H1 (cell line): ENCODE data around the gene BCL3. TPM values are rescaled to one million over a fixed set of nuclear protein-coding genes. Genes with fewer than 3 reads are reported as not detected.

ENCODE experiments used
- CREB1 ChIP-seq: IDR thresholded peaks from 2 replicates; pipeline ENCODE4 v1.6.1; 2012; ENCODE audit warnings: inconsistent platforms
- EGR1 ChIP-seq: IDR thresholded peaks from 2 replicates; pipeline ENCODE4 v1.6.1; 2011; ENCODE audit warnings: low read depth, low read length, borderline replicate concordance
- EP300 ChIP-seq, 2 experiments: IDR thresholded peaks; 1 replicate in 1 of 2; 2 replicates in 1 of 2; pipeline ENCODE4 v1.6.1; 2011 to 2012; ENCODE audit warnings: low read depth in 2 of 2, low read length in 2 of 2, mild to moderate bottlenecking in 2 of 2, borderline replicate concordance in 1 of 2, inconsistent platforms in 1 of 2, moderate library complexity in 1 of 2
- KDM4A ChIP-seq: IDR thresholded peaks from one replicate; pipeline ENCODE4 v1.7.1; 2012; ENCODE audit warnings: low read depth, mild to moderate bottlenecking, moderate library complexity, low read length, inconsistent platforms; ENCODE audit not compliant: severe bottlenecking
- POLR2A ChIP-seq, 2 experiments: IDR thresholded peaks; 1 replicate in 1 of 2; 2 replicates in 1 of 2; pipeline ENCODE4 v1.6.1; 2011; ENCODE audit warnings: low read depth in 2 of 2, low read length in 2 of 2, mild to moderate bottlenecking in 2 of 2; ENCODE audit errors: control extremely low read depth in 1 of 2
- RAD21 ChIP-seq, 2 experiments: IDR thresholded peaks in 1 of 2; conservative IDR thresholded peaks in 1 of 2; 2 replicates each; pipeline ENCODE4 v1.6.1; 2011; ENCODE audit warnings: low read depth in 2 of 2, low read length in 2 of 2, improper control_type of control experiment in 1 of 2, inconsistent platforms in 1 of 2, mild to moderate bottlenecking in 1 of 2, moderate library complexity in 1 of 2
- SP4 ChIP-seq: IDR thresholded peaks from 2 replicates; pipeline ENCODE4 v1.6.1; 2012; ENCODE audit warnings: low read length, inconsistent platforms
- SUZ12 ChIP-seq: fragments of 200-600 bp; sonication (generic); IDR thresholded peaks from 2 replicates; pipeline ENCODE4 v1.6.1; 2012; ENCODE audit warnings: mild to moderate bottlenecking, inconsistent platforms, low read length, moderate library complexity, mixed read lengths
- YY1 ChIP-seq: IDR thresholded peaks from 2 replicates; pipeline ENCODE4 v1.6.1; 2011; ENCODE audit warnings: low read depth, mild to moderate bottlenecking, low read length
- polyA plus RNA-seq, 7 experiments: library from polyadenylated mRNA; depleted of rRNA in 3 of 7; stranded (reverse) in 5 of 7; unstranded in 2 of 7; fragments of >200 nt in 5 of 7; fragments of 200-250 nt in 2 of 7; gene quantifications; 1 replicate in 5 of 7; 2 replicates in 1 of 7; 4 replicates in 1 of 7; pipeline versions ENCODE4 v1.2.1 to v1.2.3, GENCODE V29; 2011 to 2013; ENCODE audit warnings: missing spikeins in 2 of 7, mixed read lengths in 2 of 7
- total RNA-seq: library from RNA; stranded (reverse); fragmentation: NEBNext Ultra II Directional; extraction: Animal tissue kit (Norgen Biotek cat#: 25700); gene quantifications from 2 replicates; pipeline ENCODE4 v1.2.1, GENCODE V29; 2021
- TF ChIP-seq, protein P1 (sequence below): fragments of 300-600 bp; sonication (generic); IDR thresholded peaks from 2 replicates; pipeline ENCODE4 v1.7.1; 2012; ENCODE audit warnings: low read length, moderate library complexity, mild to moderate bottlenecking, inconsistent platforms; ENCODE audit not compliant: insufficient replicate concordance

Gene BCL3
- total and polyA plus RNA-seq, 2 of the 8 experiments (the other 6 are each of a cell fraction or from before 2014, with no cell fraction given): 0.88 to 2.4 TPM

DNA sequence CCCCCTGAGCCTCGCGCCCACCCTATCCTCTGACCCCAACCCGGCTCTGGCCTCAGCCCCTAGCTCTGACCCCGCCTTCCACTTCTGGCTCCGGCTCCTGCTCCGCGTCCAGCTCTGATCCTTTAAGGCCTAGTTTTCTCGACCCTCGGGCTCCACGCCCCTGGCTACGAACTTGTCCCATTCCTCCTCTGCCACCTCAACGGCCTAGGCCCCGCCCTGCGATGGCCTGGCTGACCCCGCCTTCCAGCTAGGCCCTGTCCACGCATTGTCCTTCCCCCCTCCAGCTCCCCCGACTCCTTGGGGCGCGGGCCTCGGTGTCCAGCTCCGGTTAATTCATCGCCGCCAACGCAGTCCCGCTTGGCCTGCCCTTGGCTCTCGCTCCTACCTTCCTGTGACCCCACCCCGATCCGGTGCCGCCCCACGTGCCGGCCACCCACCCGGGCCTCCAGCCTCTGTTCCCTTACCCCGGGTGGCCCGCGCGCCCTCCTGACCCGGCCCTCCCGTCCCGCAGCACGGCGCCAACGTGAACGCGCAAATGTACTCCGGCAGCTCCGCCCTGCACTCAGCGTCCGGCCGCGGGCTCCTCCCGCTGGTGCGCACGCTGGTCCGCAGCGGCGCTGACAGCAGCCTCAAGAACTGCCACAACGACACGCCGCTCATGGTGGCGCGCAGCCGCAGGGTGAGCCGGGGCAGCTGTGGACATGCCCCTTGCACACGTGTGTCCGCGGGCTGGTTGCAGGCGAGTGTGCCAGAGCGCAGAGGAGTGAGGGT lies 9.4 kb downstream of the BCL3 start (continued):
- TF ChIP-seq, protein P1, sequence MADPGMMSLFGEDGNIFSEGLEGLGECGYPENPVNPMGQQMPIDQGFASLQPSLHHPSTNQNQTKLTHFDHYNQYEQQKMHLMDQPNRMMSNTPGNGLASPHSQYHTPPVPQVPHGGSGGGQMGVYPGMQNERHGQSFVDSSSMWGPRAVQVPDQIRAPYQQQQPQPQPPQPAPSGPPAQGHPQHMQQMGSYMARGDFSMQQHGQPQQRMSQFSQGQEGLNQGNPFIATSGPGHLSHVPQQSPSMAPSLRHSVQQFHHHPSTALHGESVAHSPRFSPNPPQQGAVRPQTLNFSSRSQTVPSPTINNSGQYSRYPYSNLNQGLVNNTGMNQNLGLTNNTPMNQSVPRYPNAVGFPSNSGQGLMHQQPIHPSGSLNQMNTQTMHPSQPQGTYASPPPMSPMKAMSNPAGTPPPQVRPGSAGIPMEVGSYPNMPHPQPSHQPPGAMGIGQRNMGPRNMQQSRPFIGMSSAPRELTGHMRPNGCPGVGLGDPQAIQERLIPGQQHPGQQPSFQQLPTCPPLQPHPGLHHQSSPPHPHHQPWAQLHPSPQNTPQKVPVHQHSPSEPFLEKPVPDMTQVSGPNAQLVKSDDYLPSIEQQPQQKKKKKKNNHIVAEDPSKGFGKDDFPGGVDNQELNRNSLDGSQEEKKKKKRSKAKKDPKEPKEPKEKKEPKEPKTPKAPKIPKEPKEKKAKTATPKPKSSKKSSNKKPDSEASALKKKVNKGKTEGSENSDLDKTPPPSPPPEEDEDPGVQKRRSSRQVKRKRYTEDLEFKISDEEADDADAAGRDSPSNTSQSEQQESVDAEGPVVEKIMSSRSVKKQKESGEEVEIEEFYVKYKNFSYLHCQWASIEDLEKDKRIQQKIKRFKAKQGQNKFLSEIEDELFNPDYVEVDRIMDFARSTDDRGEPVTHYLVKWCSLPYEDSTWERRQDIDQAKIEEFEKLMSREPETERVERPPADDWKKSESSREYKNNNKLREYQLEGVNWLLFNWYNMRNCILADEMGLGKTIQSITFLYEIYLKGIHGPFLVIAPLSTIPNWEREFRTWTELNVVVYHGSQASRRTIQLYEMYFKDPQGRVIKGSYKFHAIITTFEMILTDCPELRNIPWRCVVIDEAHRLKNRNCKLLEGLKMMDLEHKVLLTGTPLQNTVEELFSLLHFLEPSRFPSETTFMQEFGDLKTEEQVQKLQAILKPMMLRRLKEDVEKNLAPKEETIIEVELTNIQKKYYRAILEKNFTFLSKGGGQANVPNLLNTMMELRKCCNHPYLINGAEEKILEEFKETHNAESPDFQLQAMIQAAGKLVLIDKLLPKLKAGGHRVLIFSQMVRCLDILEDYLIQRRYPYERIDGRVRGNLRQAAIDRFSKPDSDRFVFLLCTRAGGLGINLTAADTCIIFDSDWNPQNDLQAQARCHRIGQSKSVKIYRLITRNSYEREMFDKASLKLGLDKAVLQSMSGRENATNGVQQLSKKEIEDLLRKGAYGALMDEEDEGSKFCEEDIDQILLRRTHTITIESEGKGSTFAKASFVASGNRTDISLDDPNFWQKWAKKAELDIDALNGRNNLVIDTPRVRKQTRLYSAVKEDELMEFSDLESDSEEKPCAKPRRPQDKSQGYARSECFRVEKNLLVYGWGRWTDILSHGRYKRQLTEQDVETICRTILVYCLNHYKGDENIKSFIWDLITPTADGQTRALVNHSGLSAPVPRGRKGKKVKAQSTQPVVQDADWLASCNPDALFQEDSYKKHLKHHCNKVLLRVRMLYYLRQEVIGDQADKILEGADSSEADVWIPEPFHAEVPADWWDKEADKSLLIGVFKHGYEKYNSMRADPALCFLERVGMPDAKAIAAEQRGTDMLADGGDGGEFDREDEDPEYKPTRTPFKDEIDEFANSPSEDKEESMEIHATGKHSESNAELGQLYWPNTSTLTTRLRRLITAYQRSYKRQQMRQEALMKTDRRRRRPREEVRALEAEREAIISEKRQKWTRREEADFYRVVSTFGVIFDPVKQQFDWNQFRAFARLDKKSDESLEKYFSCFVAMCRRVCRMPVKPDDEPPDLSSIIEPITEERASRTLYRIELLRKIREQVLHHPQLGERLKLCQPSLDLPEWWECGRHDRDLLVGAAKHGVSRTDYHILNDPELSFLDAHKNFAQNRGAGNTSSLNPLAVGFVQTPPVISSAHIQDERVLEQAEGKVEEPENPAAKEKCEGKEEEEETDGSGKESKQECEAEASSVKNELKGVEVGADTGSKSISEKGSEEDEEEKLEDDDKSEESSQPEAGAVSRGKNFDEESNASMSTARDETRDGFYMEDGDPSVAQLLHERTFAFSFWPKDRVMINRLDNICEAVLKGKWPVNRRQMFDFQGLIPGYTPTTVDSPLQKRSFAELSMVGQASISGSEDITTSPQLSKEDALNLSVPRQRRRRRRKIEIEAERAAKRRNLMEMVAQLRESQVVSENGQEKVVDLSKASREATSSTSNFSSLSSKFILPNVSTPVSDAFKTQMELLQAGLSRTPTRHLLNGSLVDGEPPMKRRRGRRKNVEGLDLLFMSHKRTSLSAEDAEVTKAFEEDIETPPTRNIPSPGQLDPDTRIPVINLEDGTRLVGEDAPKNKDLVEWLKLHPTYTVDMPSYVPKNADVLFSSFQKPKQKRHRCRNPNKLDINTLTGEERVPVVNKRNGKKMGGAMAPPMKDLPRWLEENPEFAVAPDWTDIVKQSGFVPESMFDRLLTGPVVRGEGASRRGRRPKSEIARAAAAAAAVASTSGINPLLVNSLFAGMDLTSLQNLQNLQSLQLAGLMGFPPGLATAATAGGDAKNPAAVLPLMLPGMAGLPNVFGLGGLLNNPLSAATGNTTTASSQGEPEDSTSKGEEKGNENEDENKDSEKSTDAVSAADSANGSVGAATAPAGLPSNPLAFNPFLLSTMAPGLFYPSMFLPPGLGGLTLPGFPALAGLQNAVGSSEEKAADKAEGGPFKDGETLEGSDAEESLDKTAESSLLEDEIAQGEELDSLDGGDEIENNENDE: no peak
- TF ChIP-seq SP4: no peak; the same call in 1 of the 2 replicates
- 0 out of 2 replicates have a peak, but pooled peaks have one; percentile 21 for TF ChIP-seq YY1
- peak; percentile 25; the same call in 1 of the 2 replicates for TF ChIP-seq SUZ12
- TF ChIP-seq EGR1: no peak
- no peak for TF ChIP-seq EP300 (IDR thresholded peaks at IDR 0.05; ENCODE audit: borderline replicate concordance in 1 of 2, low read depth in 2 of 2, low read length in 2 of 2)
- peak; percentile 53 for TF ChIP-seq CREB1
- TF ChIP-seq RAD21 (IDR thresholded peaks at IDR 0.05 in 1 of 2, conservative IDR thresholded peaks at IDR 0.05 in 1 of 2; ENCODE audit: low read depth in 2 of 2, low read length in 2 of 2): no peak; a peak in 1 of 4 replicates
- TF ChIP-seq POLR2A (IDR thresholded peaks at IDR 0.05; ENCODE audit: control extremely low read depth in 1 of 2, low read depth in 2 of 2, low read length in 2 of 2): no peak
- TF ChIP-seq KDM4A: peak; percentile 56
